Left forelimb (tissue), 1 donor: ENCODE data around the gene PRDM11.
"Not testable (repeated sequence)": the region's sequence is repeated elsewhere in the genome, so short reads cannot be mapped to it uniquely, and the experiment has no call there.

Experiments
- DNase-seq: peaks from one replicate; pipeline ENCODE4 v3.0.0-alpha.2; 2018; ENCODE audit warnings: low spot score

Gene PRDM11

GRCh38 chr11:45146072-45147016 lies at the start of gene PRDM11:
TSS of gene PRDM11 (plus strand) at chr11:45146639. CDS start at chr11:45181767, 35,128 bp downstream.
- DNase-seq, result peak; percentile 82

GRCh38 chr11:45097721-45098493 lies 48.5 kb upstream of the PRDM11 start:
- peak; percentile 83 for DNase-seq

- no peak for DNase-seq
Observed at GRCh38 chr11:45098929-45099328, 47.5 kb upstream of the PRDM11 start.

GRCh38 chr11:45100339-45100738 lies 46.1 kb upstream of the PRDM11 start:
- DNase-seq, result peak; percentile 48

- DNase-seq, result peak; percentile 50
Observed at GRCh38 chr11:45102361-45102809, 44.1 kb upstream of the PRDM11 start.

- peak; percentile 76 for DNase-seq
Observed at GRCh38 chr11:45102810-45103621, 43.4 kb upstream of the PRDM11 start.

- peak; percentile 60 for DNase-seq
Observed at GRCh38 chr11:45104006-45104789, 42.2 kb upstream of the PRDM11 start.

GRCh38 chr11:45104790-45105084 lies 41.7 kb upstream of the PRDM11 start:
- no peak for DNase-seq

- peak; percentile 88 for DNase-seq
Observed at GRCh38 chr11:45105233-45105983, 41.0 kb upstream of the PRDM11 start.

GRCh38 chr11:45105984-45106375 lies 40.5 kb upstream of the PRDM11 start:
- peak; percentile 59 for DNase-seq

- DNase-seq, result peak; percentile 58
Observed at GRCh38 chr11:45106440-45106839, 40.0 kb upstream of the PRDM11 start.

GRCh38 chr11:45107029-45107428 lies 39.4 kb upstream of the PRDM11 start:
- no peak for DNase-seq

- DNase-seq, result peak; percentile 63
Observed at GRCh38 chr11:45108070-45109064, 38.1 kb upstream of the PRDM11 start.

- no peak for DNase-seq
Observed at GRCh38 chr11:45109400-45109799, 37.0 kb upstream of the PRDM11 start.

- peak; percentile 63 for DNase-seq
Observed at GRCh38 chr11:45110562-45110961, 35.9 kb upstream of the PRDM11 start.

- DNase-seq, result no peak
Observed at GRCh38 chr11:45113807-45114206, 32.6 kb upstream of the PRDM11 start.

GRCh38 chr11:45127836-45128235 lies 18.6 kb upstream of the PRDM11 start:
- DNase-seq, result not testable (repeated sequence)

GRCh38 chr11:45133878-45134277 lies 12.6 kb upstream of the PRDM11 start:
- no peak for DNase-seq

- no peak for DNase-seq
Observed at GRCh38 chr11:45141171-45141570, 5.3 kb upstream of the PRDM11 start.
